OCI-LY1 (cell line): ENCODE results near the gene FXYD3.

Experiments
- CTCF ChIP-seq: fragments of 200-600 bp; sonication (generic), shearing (Covaris generic); IDR thresholded peaks from 2 replicates; pipeline ENCODE4 v1.5.1; 2017; ENCODE audit warnings: mild to moderate bottlenecking, antibody characterized with exemption, low read length, moderate library complexity, mixed read lengths
- EZH2 ChIP-seq: fragments of 200-600 bp; sonication (generic), shearing (Covaris generic); IDR thresholded peaks from 2 replicates; pipeline ENCODE4 v1.8.0; 2017; ENCODE audit warnings: borderline replicate concordance, mixed run types, mild to moderate bottlenecking, antibody characterized with exemption, low read length, moderate library complexity, mixed read lengths

GRCh38 chr19:35115177-35115951, at the start of gene FXYD3:
- no peak for TF ChIP-seq CTCF
- TF ChIP-seq EZH2 = no peak
